HuH-7 (cell line): Measurements from ENCODE around the gene GTPBP2.
A peak's percentile ranks its signal among the peaks of the same experiment; 100 is the strongest.
"Not testable (repeated sequence)": the region's sequence is repeated elsewhere in the genome, so short reads cannot be mapped to it uniquely, and the experiment has no call there.

Experiments used
- DNase-seq: peaks from one replicate; pipeline ENCODE4 v3.0.0; 2011; ENCODE audit warnings: low spot score

Gene GTPBP2

DNA sequence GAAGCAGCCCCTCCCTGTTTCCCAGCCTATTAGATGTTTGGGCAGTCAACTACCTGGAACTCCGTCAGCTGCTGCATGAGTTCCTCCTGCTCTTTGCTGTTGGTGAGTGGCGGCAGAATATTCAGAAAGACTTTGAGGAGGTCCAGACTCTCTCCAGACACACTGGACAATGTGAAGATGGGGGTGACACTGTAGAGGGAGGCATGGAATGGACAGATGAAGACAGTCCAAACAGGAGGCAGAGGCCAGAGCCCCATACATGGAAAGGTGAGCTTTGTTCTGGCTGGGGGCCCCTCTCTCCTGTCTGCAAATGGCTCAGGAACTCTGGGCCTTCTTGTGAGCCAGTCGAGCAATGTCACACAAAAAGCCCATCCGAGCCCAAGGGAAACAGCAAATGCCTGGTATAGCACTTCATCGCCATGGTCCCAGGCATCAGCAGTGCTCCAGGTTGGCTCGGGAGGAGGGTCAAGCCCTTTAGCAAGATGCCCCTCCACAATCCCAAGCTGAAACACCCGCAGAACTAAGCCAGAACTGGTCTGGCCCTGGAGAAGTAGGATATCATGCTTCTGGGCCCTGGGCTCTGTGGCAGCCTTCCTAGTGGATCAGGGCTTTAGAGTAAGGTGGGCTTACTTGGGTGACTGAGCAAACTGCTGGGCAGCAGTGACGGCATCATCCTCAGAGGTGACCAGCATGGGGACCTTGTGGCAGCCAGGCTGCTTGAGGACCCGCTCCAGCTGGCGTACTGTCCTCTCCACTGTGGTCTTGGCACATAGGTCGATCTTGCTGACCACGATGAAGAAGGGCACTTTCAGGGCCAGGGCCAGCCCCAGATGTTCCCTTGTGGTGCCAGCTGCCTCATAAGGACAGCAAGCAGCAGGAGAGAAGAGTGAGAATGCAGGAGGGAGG lies 4.9 kb downstream of the GTPBP2 start:
- DNase-seq, result no peak

DNA sequence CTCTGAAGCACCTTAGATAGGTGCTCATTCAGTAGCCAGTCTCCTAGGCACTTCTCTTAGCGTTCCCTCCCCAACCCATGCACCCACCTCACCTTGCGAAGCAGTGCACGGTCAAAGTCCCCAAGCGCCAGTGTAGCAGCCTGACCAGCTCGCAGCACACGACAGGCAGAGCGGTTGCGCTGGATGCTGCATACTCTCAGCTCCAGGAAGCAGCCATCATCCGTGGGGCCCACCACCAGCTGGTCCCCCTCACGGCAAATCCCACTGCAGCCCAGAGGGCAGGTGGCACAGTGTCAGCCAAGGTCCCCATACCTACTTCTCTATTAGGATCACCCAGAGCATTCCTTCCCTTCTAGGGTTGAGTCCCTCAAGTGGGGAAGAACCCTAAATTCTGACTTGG lies 6.5 kb downstream of the GTPBP2 start:
- DNase-seq, result no peak

DNA sequence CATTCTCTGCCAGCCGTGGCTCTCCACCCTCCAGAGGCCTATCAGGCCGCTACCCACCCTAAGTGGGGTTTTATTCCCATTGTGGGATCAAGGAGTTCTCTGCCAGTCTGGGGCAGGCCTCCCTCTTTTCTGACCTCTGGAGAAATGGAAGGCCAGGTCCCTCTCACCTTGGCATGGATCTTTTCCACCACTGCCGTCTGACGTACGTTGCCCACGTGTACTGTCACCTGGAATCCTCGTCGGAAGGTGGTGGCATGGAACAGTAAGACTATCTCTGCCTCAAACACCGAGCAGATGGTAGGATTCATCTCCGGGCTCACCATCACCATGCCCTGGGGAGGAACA lies 7.3 kb downstream of the GTPBP2 start:
- no peak for DNase-seq

GRCh38 chr6:43621078-43621835 lies 7.8 kb downstream of the GTPBP2 start:
- DNase-seq, result no peak

DNA sequence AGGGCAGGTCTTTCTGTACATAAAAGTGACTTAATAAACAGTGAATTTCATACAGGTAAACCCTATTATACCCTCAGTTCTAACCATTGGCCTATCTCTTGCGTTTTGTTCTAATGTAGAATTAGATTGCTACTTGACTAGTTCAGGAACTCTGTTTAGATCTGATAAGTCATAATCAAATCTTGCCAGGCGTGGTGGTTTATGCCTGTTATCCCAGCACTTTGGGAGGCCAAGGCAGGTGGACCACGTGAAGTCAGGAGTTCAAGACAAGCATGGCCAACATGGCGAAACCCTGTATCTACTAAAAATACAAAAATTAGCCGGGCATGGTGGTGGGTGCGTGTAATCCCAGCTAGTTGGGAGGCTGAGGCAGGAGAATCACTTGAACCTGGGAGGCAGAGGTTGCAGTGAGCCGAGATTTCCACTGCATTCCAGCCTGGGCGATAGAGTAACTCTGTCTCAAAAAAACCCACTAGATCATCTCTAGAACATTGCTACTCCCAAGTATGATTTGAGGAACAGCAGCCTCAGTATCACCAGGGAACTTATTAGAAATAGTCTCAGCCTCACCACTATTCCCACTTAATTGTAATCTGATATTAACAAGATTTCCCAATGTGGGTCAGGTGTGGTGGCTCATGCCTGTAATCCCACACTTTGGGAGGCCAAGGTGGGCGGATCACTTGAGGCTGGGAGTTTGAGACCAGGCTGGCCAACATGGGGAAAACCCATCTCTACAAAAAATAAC lies 12.2 kb downstream of the GTPBP2 start:
- no peak for DNase-seq

DNA sequence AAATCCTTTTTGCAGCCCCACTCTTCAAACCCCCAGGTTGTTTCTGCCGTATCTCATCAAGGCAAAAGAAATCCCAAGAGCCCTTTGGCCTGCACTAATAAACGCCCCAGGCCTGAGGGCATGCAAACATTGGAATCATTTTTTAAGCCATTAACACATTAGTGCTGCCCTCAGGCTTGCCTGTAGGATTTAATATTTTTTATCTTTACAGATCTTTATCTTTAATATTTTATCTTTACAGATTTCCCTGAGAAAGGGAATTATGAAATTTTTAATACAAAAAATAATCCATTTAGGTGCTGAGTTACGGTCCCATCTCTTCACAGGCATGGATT lies 14.7 kb downstream of the GTPBP2 start:
- no peak for DNase-seq

- no peak for DNase-seq
These were observed 15.2 kb downstream of the GTPBP2 start for GRCh38 chr6:43613721-43614395.

DNA sequence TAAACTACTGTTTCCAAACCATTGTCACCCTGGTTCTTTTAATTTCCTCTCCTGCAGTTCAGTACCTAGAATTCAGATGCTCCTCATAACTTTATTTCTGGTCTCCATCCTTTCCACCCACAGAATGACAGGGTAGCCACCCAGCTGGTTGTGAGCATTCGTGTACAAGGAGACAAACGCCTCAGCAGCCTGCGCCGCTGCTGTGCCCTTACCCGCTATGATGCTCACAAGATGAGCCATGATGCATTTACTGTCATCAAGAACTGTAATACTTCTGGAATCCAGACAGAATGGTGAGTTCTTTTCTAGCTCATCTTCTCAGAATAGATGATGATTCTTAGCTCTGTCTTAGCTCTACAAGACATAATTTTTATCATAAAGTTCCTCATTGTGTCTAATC lies 18.6 kb downstream of the GTPBP2 start:
- no peak for DNase-seq

DNA sequence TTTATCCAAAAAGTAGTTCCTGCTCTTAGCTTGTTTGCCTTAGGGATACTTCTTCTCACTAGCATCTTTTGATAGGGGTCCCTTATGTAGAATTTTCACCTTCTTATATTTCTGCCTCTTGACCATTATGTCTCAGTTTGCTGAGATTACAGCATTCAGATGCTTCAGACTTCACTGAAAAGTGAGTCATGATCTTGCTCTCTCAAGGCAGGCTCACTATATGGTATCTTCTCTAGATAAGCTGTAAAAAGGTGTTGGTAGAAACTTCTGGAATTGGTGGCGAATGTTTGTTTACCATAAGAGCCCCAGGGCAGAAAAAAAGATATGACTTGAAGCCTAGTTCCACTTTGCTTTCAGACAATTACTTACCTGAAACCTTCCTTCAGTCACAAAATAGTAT lies 19.7 kb downstream of the GTPBP2 start:
- DNase-seq, result no peak

- DNase-seq, result no peak
These were observed 20.3 kb downstream of the GTPBP2 start for GRCh38 chr6:43608807-43609206.

DNA sequence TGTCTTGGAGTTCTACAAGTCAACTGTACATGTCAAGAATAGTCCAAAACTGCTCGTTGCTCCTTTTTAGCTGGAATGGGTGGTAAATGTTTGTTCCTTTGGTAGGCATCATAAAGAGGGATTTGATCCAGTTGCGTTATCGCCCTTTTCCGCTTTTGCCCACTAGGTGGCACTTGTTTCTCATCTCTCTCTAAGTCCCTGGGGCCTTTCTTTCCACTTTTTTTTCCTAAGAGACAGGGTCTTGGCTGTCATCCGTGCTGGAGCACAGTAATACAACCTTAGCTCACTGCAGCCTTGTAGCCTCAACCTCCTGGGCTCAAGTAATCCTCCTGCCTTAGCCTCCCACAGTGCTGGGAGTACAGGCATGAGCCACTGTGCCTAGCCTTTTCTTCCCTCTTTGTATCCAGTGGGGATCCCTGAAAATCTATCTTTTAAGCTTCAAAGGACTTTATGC lies 20.7 kb downstream of the GTPBP2 start:
- peak; percentile 45 for DNase-seq

- no peak for DNase-seq
These were observed 23.0 kb downstream of the GTPBP2 start for GRCh38 chr6:43606019-43606418.

- no peak for DNase-seq
These were observed 24.9 kb downstream of the GTPBP2 start for GRCh38 chr6:43604174-43604573.

- no peak for DNase-seq
These were observed 28.5 kb downstream of the GTPBP2 start for GRCh38 chr6:43600595-43600994.

DNA sequence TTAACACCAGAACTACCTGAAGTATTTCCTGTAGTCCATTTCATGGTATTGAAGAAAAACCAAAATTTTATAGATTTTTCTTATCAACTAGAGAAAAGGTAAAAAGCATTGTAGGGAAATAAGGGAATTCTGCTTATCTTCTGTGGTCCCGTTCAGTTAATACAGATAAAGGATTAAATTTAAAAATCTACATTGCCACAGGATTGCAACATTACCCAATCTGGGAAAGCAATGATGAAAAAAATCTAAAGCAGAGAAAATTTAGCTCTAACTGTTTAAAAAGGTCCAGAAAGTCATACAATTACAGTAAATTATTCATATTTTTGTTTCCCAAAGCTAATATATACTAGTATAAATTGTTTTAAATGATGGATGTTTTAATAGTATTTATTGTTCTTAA lies 35.1 kb downstream of the GTPBP2 start:
- DNase-seq, result no peak

- DNase-seq, result not testable (repeated sequence)
These were observed 39.5 kb downstream of the GTPBP2 start for GRCh38 chr6:43589564-43589963.

DNA sequence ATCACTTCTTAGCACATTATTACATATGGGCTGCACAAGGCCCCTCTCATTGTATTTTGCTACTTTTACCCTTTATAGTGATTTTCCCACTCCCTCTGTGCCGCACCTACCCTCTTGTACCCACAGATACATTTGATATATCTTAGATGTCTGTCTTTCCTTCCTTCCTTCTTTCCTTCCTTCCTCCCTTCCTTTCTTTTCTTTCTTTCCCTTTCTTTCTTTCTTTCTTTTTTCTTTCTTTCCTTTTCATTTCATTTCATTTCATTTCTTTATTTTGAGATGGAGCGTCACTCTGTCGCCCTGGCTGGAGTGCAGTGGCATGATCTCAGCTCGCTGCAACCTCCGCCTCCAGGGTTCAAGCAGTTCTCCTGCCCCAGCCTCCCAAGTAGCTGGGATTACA lies 40.9 kb downstream of the GTPBP2 start:
- no peak for DNase-seq

GRCh38 chr6:43584892-43585570 lies 44.0 kb downstream of the GTPBP2 start:
- DNase-seq, result no peak

DNA sequence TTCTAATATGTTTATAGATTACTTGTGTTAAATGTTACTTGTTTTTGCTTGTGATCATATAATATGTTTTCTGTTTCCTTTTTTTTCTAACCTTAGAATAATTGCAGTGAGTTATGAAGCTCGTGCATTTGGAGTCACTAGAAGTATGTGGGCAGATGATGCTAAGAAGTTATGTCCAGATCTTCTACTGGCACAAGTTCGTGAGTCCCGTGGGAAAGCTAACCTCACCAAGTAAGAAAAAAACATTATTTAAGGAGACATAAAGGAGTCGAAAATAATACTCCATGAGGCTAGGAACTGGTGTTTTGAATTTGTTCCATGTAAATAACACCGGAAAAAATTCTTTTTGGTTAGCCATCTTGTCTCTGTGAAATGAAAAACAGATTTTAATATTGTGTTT lies 46.2 kb downstream of the GTPBP2 start:
- DNase-seq, result no peak

- no peak for DNase-seq
These were observed 49.9 kb downstream of the GTPBP2 start for GRCh38 chr6:43579171-43579570.

DNA sequence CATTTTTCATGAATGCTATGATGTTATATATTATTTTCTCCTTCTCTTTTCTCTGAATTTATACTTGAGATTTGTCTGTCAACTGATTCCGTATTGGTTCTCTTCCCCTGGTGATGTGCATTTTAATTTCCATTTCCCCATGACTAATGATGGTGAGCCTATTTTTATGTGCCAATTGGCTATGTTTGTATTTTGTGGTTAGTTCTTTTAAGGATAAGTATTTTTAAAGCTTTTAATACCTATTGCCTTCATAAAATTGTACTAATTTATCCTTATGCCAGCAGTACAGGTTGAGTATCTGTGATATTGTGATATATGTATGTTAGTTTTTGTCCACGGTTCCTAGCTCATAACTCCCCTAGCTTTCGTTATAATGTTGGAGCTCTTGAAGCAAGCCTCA lies 50.3 kb downstream of the GTPBP2 start:
- DNase-seq, result no peak
